GM18519 (cell line): Measurements from ENCODE around the gene SERGEF.

ENCODE experiments used
- ATAC-seq: cut with Tn5 transposase; IDR thresholded peaks from one replicate; pipeline ENCODE4 v1.9.1; 2021; ENCODE audit warnings: mild to moderate bottlenecking, moderate library complexity; ENCODE audit not compliant: unreplicated experiment, low FRiP score

The SERGEF gene

GRCh38 chr11:17740649-17741235 lies 272.1 kb downstream of the SERGEF start:
- ATAC-seq, result no peak

DNA sequence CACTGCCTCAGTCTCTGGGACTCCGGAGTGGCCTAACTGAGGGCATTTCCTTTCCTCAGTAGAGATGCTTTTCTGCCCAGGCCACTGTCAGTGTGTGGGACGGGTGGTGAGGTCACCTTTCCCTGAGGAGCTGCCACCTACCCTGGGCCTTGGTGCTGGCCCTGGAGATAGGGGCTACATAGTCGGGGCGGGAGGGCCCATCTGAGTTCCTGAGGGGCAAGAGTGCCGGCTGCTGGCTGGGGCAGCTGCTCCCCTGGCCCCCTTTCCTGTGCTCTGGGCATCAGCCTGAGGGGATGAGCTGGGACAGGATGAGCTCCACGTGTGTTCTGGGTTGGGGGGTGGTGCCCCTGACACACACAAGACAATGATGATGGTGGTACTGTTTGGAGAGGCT lies 272.9 kb downstream of the SERGEF start:
- no peak for ATAC-seq

DNA sequence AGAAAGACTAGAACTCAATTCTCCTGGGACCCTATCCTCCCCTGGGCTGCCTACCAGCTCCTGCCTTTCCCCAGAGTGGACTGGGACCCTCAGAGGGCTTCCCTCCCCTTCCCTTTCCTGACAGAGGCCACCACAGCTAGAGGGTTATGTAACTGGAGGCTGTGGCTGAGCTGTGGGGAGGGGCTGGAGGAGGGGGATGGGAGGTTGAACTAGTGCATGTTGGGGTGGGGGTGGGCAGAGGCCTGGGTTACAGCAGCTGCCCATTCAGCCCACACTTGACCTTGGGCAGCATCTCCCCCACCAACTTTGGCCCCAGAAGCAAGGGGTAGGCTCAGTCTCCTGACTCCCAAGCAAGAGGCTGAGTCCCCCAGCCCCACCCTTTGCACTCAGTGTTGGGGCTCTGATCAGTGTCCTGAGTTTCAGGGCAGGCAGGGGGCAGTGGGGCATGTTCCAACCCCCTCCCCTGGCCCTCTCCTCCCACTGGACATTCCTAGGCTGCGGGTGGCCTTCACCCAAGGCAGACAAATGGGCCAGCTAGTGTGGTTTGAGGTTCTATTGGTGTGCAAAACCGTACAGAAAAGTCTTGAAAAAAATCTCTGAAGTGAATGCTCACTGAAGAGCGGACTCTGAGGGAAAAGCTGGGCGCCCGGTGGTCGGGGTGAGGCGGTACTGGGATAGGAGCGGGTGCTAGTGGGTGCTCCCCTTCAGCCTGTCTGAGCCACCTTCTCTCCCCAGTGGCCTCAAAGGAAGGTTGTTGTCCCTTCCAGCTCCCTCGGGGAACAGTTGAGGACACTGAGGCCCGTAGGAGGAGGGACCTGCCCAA lies 274.5 kb downstream of the SERGEF start:
- ATAC-seq, result no peak
